H1 (cell line): ENCODE measurements around the gene STX19. TPM values are rescaled to one million over a fixed set of nuclear protein-coding genes. Genes with fewer than 3 reads are reported as not detected.

Experiments used
- ASH2L ChIP-seq: fragments of 200-600, 300-600 bp; sonication (generic); IDR thresholded peaks from one replicate; pipeline ENCODE4 v1.7.1; 2017; ENCODE audit warnings: low read length
- HDAC2 ChIP-seq, 2 experiments: fragments of 300-600 bp in 1 of 2; sonication (generic) in 1 of 2; IDR thresholded peaks; 2 replicates each; pipeline ENCODE4 v1.6.1; 2011 to 2012; ENCODE audit warnings: low read depth in 2 of 2, low read length in 2 of 2, mild to moderate bottlenecking in 2 of 2, moderate library complexity in 2 of 2, borderline replicate concordance in 1 of 2, inconsistent platforms in 1 of 2
- KDM4A ChIP-seq: IDR thresholded peaks from one replicate; pipeline ENCODE4 v1.7.1; 2012; ENCODE audit warnings: low read depth, mild to moderate bottlenecking, moderate library complexity, low read length, inconsistent platforms; ENCODE audit not compliant: severe bottlenecking
- KDM5A ChIP-seq: fragments of 200-600 bp; IDR thresholded peaks from 2 replicates; pipeline ENCODE4 v1.7.1; 2012; ENCODE audit warnings: mild to moderate bottlenecking, low read length, inconsistent platforms, mixed read lengths
- POU5F1 ChIP-seq: IDR thresholded peaks from 2 replicates; pipeline ENCODE4 v1.6.1; 2011; ENCODE audit warnings: low read depth, mild to moderate bottlenecking, low read length, moderate library complexity
- RBBP5 ChIP-seq: IDR thresholded peaks from 2 replicates; pipeline ENCODE4 v1.7.1; 2012; ENCODE audit warnings: low read depth, mild to moderate bottlenecking, inconsistent platforms, low read length, moderate library complexity, borderline replicate concordance
- polyA plus RNA-seq, 7 experiments: library from polyadenylated mRNA; depleted of rRNA in 3 of 7; stranded (reverse) in 5 of 7; unstranded in 2 of 7; fragments of >200 nt in 5 of 7; fragments of 200-250 nt in 2 of 7; gene quantifications; 1 replicate in 5 of 7; 2 replicates in 1 of 7; 4 replicates in 1 of 7; pipeline versions ENCODE4 v1.2.1 to v1.2.3, GENCODE V29; 2011 to 2013; ENCODE audit warnings: missing spikeins in 2 of 7, mixed read lengths in 2 of 7
- total RNA-seq: library from RNA; stranded (reverse); fragmentation: NEBNext Ultra II Directional; extraction: Animal tissue kit (Norgen Biotek cat#: 25700); gene quantifications from 2 replicates; pipeline ENCODE4 v1.2.1, GENCODE V29; 2021
- TF ChIP-seq, protein P1 (sequence below): fragments of 300-600 bp; sonication (generic); IDR thresholded peaks from 2 replicates; pipeline ENCODE4 v1.7.1; 2012; ENCODE audit warnings: low read length, moderate library complexity, mild to moderate bottlenecking, inconsistent platforms; ENCODE audit not compliant: insufficient replicate concordance
- TF ChIP-seq, protein P2 (sequence below): IDR thresholded peaks from 2 replicates; pipeline ENCODE4 v1.6.1; 2012; ENCODE audit warnings: low read length, inconsistent platforms

STX19 gene
- total and polyA plus RNA-seq, 2 of the 8 experiments (the other 6 are each of a cell fraction or from before 2014, with no cell fraction given) = not detected

DNA sequence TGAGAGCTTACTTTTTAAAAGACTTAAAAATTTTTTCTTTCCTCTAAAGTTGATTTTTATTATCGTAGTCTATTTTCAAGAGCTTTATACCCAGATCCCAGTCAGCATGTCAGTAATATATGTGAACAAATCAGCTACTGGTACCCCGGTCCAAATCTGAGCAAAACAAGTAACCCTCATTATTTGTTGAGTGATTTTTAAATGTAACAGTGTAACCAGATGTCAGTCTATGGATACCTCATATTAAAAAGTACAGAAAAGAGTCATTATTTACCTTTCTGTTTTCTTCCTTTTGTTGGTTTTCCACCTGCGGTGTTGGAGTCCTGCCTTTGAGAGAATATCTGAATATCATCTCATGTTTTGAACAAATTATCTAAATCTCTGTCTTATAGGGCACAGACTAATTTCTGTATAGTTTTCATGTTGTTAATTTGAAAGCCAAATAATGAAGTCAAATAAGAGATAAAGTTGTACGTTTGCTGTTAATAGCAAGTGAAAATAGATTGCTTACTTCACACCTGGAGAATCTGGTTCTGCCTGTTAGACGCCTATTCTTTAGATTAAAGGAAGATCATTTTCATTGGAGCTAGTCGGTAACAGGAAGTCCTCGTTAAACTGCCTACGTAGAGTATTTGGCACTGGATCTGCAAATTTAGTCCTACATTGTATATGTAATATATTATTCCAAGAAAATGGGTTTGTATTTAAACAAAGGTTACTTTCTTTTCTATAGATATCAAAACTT lies at the start of gene STX19 (continued):
- TF ChIP-seq, protein P1, sequence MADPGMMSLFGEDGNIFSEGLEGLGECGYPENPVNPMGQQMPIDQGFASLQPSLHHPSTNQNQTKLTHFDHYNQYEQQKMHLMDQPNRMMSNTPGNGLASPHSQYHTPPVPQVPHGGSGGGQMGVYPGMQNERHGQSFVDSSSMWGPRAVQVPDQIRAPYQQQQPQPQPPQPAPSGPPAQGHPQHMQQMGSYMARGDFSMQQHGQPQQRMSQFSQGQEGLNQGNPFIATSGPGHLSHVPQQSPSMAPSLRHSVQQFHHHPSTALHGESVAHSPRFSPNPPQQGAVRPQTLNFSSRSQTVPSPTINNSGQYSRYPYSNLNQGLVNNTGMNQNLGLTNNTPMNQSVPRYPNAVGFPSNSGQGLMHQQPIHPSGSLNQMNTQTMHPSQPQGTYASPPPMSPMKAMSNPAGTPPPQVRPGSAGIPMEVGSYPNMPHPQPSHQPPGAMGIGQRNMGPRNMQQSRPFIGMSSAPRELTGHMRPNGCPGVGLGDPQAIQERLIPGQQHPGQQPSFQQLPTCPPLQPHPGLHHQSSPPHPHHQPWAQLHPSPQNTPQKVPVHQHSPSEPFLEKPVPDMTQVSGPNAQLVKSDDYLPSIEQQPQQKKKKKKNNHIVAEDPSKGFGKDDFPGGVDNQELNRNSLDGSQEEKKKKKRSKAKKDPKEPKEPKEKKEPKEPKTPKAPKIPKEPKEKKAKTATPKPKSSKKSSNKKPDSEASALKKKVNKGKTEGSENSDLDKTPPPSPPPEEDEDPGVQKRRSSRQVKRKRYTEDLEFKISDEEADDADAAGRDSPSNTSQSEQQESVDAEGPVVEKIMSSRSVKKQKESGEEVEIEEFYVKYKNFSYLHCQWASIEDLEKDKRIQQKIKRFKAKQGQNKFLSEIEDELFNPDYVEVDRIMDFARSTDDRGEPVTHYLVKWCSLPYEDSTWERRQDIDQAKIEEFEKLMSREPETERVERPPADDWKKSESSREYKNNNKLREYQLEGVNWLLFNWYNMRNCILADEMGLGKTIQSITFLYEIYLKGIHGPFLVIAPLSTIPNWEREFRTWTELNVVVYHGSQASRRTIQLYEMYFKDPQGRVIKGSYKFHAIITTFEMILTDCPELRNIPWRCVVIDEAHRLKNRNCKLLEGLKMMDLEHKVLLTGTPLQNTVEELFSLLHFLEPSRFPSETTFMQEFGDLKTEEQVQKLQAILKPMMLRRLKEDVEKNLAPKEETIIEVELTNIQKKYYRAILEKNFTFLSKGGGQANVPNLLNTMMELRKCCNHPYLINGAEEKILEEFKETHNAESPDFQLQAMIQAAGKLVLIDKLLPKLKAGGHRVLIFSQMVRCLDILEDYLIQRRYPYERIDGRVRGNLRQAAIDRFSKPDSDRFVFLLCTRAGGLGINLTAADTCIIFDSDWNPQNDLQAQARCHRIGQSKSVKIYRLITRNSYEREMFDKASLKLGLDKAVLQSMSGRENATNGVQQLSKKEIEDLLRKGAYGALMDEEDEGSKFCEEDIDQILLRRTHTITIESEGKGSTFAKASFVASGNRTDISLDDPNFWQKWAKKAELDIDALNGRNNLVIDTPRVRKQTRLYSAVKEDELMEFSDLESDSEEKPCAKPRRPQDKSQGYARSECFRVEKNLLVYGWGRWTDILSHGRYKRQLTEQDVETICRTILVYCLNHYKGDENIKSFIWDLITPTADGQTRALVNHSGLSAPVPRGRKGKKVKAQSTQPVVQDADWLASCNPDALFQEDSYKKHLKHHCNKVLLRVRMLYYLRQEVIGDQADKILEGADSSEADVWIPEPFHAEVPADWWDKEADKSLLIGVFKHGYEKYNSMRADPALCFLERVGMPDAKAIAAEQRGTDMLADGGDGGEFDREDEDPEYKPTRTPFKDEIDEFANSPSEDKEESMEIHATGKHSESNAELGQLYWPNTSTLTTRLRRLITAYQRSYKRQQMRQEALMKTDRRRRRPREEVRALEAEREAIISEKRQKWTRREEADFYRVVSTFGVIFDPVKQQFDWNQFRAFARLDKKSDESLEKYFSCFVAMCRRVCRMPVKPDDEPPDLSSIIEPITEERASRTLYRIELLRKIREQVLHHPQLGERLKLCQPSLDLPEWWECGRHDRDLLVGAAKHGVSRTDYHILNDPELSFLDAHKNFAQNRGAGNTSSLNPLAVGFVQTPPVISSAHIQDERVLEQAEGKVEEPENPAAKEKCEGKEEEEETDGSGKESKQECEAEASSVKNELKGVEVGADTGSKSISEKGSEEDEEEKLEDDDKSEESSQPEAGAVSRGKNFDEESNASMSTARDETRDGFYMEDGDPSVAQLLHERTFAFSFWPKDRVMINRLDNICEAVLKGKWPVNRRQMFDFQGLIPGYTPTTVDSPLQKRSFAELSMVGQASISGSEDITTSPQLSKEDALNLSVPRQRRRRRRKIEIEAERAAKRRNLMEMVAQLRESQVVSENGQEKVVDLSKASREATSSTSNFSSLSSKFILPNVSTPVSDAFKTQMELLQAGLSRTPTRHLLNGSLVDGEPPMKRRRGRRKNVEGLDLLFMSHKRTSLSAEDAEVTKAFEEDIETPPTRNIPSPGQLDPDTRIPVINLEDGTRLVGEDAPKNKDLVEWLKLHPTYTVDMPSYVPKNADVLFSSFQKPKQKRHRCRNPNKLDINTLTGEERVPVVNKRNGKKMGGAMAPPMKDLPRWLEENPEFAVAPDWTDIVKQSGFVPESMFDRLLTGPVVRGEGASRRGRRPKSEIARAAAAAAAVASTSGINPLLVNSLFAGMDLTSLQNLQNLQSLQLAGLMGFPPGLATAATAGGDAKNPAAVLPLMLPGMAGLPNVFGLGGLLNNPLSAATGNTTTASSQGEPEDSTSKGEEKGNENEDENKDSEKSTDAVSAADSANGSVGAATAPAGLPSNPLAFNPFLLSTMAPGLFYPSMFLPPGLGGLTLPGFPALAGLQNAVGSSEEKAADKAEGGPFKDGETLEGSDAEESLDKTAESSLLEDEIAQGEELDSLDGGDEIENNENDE = no peak
- TF ChIP-seq HDAC2 (IDR thresholded peaks at IDR 0.05; ENCODE audit: borderline replicate concordance in 1 of 2, low read depth in 2 of 2, low read length in 2 of 2) (no peak), RBBP5 (no peak), KDM4A (no peak), KDM5A (no peak), POU5F1 (no peak), ASH2L (no peak)
- TF ChIP-seq, protein P2, sequence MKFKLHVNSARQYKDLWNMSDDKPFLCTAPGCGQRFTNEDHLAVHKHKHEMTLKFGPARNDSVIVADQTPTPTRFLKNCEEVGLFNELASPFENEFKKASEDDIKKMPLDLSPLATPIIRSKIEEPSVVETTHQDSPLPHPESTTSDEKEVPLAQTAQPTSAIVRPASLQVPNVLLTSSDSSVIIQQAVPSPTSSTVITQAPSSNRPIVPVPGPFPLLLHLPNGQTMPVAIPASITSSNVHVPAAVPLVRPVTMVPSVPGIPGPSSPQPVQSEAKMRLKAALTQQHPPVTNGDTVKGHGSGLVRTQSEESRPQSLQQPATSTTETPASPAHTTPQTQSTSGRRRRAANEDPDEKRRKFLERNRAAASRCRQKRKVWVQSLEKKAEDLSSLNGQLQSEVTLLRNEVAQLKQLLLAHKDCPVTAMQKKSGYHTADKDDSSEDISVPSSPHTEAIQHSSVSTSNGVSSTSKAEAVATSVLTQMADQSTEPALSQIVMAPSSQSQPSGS = no peak
